ENCODE measurements around the gene PIGN.
"Not testable (repeated sequence)": the region's sequence is repeated elsewhere in the genome, so short reads cannot be mapped to it uniquely, and the experiment has no call there.

Gene PIGN

GRCh38 chr18:62045316-62045715 is 141.5 kb downstream of the PIGN start:
- DNase-seq = no peak

- DNase-seq = no peak
Measured at GRCh38 chr18:62044490-62045000, 142.3 kb downstream of the PIGN start.

- no peak for DNase-seq
Measured at GRCh38 chr18:62037989-62038778, 148.7 kb downstream of the PIGN start.

GRCh38 chr18:62037012-62037742 is 149.7 kb downstream of the PIGN start:
- no peak for DNase-seq

GRCh38 chr18:62034286-62034685 is 152.6 kb downstream of the PIGN start:
- DNase-seq = not testable (repeated sequence)

- no peak for DNase-seq
Measured at GRCh38 chr18:62033756-62034155, 153.1 kb downstream of the PIGN start.

- DNase-seq = no peak
Measured at GRCh38 chr18:62033207-62033606, 153.6 kb downstream of the PIGN start.

- no peak for DNase-seq
Measured at GRCh38 chr18:62030091-62030985, 156.5 kb downstream of the PIGN start.

- no peak for DNase-seq
Measured at GRCh38 chr18:62028715-62029114, 158.1 kb downstream of the PIGN start.

GRCh38 chr18:62027914-62028520 is 158.8 kb downstream of the PIGN start:
- DNase-seq = no peak

GRCh38 chr18:62026586-62026985 is 160.3 kb downstream of the PIGN start:
- DNase-seq = no peak

- no peak for DNase-seq
Measured at GRCh38 chr18:62024983-62025382, 161.9 kb downstream of the PIGN start.

GRCh38 chr18:62023536-62023935 is 163.3 kb downstream of the PIGN start:
- no peak for DNase-seq

- DNase-seq = no peak
Measured at GRCh38 chr18:62018759-62019041, 168.2 kb downstream of the PIGN start.

- no peak for DNase-seq
Measured at GRCh38 chr18:62018034-62018758, 168.7 kb downstream of the PIGN start.

GRCh38 chr18:62017618-62018017 is 169.2 kb downstream of the PIGN start:
- no peak for DNase-seq

GRCh38 chr18:62011416-62011815 is 175.4 kb downstream of the PIGN start:
- DNase-seq = no peak

- no peak for DNase-seq
Measured at GRCh38 chr18:62009521-62009920, 177.3 kb downstream of the PIGN start.

- DNase-seq = no peak
Measured at GRCh38 chr18:62001396-62001795, 185.5 kb downstream of the PIGN start.

GRCh38 chr18:61998957-61999356 is 187.9 kb downstream of the PIGN start:
- no peak for DNase-seq

- no peak for DNase-seq
Measured at GRCh38 chr18:61998335-61998734, 188.5 kb downstream of the PIGN start.

GRCh38 chr18:61995618-61996017 is 191.2 kb downstream of the PIGN start:
- no peak for DNase-seq
